ENCODE measurements around the gene UGT2A3. TPM values are rescaled to one million over a fixed set of nuclear protein-coding genes. Genes with fewer than 3 reads are reported as not detected.
"Not testable (repeated sequence)": the region's sequence is repeated elsewhere in the genome, so short reads cannot be mapped to it uniquely, and the experiment has no call there.

Gene UGT2A3
- total and polyA plus RNA-seq, 3 donors from 2014 or later, result 1.7 TPM; not detected in 2

GRCh38 chr4:68960294-68961163 is 8.9 kb upstream of the UGT2A3 start:
- H3K27ac ChIP-seq, result no peak overlapping the region
- DNase-seq, result no peak
- no peaks in the 10 kb centered on the region for H3K27me3 ChIP-seq
- no peaks in the 10 kb centered on the region for H3K9me3 ChIP-seq
- no peak for TF ChIP-seq POLR2A (IDR thresholded peaks at IDR 0.05)
- TF ChIP-seq, protein P1, sequence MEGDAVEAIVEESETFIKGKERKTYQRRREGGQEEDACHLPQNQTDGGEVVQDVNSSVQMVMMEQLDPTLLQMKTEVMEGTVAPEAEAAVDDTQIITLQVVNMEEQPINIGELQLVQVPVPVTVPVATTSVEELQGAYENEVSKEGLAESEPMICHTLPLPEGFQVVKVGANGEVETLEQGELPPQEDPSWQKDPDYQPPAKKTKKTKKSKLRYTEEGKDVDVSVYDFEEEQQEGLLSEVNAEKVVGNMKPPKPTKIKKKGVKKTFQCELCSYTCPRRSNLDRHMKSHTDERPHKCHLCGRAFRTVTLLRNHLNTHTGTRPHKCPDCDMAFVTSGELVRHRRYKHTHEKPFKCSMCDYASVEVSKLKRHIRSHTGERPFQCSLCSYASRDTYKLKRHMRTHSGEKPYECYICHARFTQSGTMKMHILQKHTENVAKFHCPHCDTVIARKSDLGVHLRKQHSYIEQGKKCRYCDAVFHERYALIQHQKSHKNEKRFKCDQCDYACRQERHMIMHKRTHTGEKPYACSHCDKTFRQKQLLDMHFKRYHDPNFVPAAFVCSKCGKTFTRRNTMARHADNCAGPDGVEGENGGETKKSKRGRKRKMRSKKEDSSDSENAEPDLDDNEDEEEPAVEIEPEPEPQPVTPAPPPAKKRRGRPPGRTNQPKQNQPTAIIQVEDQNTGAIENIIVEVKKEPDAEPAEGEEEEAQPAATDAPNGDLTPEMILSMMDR (IDR thresholded peaks at IDR 0.05), result no peak
- no peaks in the 10 kb centered on the region for H3K36me3 ChIP-seq (ENCODE audit: low read depth, missing control alignments)
- intact Hi-C loops (cut with DNase I; ENCODE audit: low total_unique reads), result no loop called here
- H3K4me3 ChIP-seq, result no peak overlapping the region
- H3K4me1 ChIP-seq, result no peaks in the 10 kb centered on the region
- WGBS, 2 donors, result 78 to 96% methylated on average over 2 of the region's 2 CpGs

- intact Hi-C loops (cut with DNase I; ENCODE audit: low total_unique reads); H3K27ac ChIP-seq; H3K9me3 ChIP-seq; H3K4me3 ChIP-seq; H3K4me1 ChIP-seq; DNase-seq; H3K27me3 ChIP-seq; H3K36me3 ChIP-seq (ENCODE audit: low read depth, missing control alignments): not testable (repeated sequence)
- WGBS, 2 donors, result 87 to 100% methylated on average over 2 of the region's 2 CpGs
Observed at GRCh38 chr4:68959085-68959484, 7.5 kb upstream of the UGT2A3 start.

GRCh38 chr4:68954126-68954525 is 2.5 kb upstream of the UGT2A3 start:
- Histone ChIP-seq H3K27me3 (no peaks in the 10 kb centered on the region), H3K4me3 (no peak overlapping the region), H3K36me3 (ENCODE audit: low read depth, missing control alignments) (no peaks in the 10 kb centered on the region), H3K4me1 (no peaks in the 10 kb centered on the region), H3K9me3 (no peaks in the 10 kb centered on the region), H3K27ac (no peak overlapping the region)
- intact Hi-C loops (cut with DNase I; ENCODE audit: low total_unique reads), result no loop called here
- DNase-seq, result no peak
- 60 to 63% methylated on average over 3 of the region's 3 CpGs for WGBS, 2 donors
- TF ChIP-seq, protein P1 (IDR thresholded peaks at IDR 0.05), result no peak
- no peak for TF ChIP-seq POLR2A (IDR thresholded peaks at IDR 0.05)

DNA sequence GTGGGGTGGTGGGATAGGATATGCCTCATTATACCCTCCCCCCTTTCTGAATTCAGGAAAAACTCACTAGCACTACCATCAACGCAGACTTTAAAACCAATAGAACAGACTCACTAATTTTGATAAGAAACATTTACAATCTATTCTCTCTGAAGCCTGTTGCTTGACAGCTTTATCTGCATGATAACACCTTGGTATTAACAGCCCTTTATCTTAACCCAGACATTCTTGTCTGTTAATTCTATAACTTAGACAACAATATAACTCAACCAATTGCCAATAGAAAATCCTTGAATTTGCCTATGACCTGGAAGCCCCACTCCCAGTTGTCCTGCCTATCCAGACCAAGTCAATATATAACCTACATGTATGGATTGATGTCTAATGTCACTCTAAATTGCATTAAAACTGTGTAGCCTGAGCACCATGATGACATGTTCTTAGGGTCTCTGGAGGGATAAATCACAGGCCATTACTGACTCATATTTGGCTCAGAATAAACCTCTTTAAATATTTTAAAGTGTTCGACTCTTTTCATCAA is 1.5 kb upstream of the UGT2A3 start:
- no peaks in the 10 kb centered on the region for H3K9me3 ChIP-seq
- H3K4me1 ChIP-seq, result no peaks in the 10 kb centered on the region
- H3K36me3 ChIP-seq (ENCODE audit: low read depth, missing control alignments), result no peaks in the 10 kb centered on the region
- H3K27ac ChIP-seq, result no peak overlapping the region
- intact Hi-C loops (cut with DNase I; ENCODE audit: low total_unique reads), result no loop called here
- no peaks in the 10 kb centered on the region for H3K27me3 ChIP-seq
- H3K4me3 ChIP-seq, result no peak overlapping the region
- TF ChIP-seq, protein P1 (IDR thresholded peaks at IDR 0.05), result no peak
- TF ChIP-seq POLR2A (IDR thresholded peaks at IDR 0.05), result no peak
- no peak for DNase-seq
- WGBS, 2 donors, result 47 to 60% methylated on average over 2 of the region's 2 CpGs

GRCh38 chr4:68951806-68952585 is 392 bp upstream of the UGT2A3 start:
- Histone ChIP-seq H3K4me3 (no peak overlapping the region), H3K27me3 (no peaks in the 10 kb centered on the region), H3K4me1 (no peaks in the 10 kb centered on the region), H3K36me3 (ENCODE audit: low read depth, missing control alignments) (no peaks in the 10 kb centered on the region), H3K9me3 (no peaks in the 10 kb centered on the region), H3K27ac (no peak overlapping the region)
- no peak for DNase-seq
- intact Hi-C loops (cut with DNase I; ENCODE audit: low total_unique reads), result no loop called here
- TF ChIP-seq, protein P1 (IDR thresholded peaks at IDR 0.05), result no peak
- TF ChIP-seq POLR2A (IDR thresholded peaks at IDR 0.05), result no peak
- WGBS, 2 donors, result 41 to 81% methylated on average over 2 of the region's 2 CpGs

Measured in testis (tissue), 3 donors.